ENCODE data around the gene GHRHR. TPM values are rescaled to one million over a fixed set of nuclear protein-coding genes. Genes with fewer than 3 reads are reported as not detected.

Gene GHRHR
- total RNA-seq, 1 experiment from 2014 or later: not detected

- DNase-seq: no peak
- Histone ChIP-seq H3K9ac (ENCODE audit: low read length) (no peak overlapping the region), H3K4me1 (ENCODE audit: low read length) (no peaks in the 10 kb centered on the region), H3K36me3 (ENCODE audit: insufficient read depth, low read length) (no peaks in the 10 kb centered on the region), H3K27me3 (ENCODE audit: low read length) (no peaks in the 10 kb centered on the region), H3K27ac (ENCODE audit: low read length) (no peak overlapping the region), H3K4me2 (ENCODE audit: low read depth, low read length, poor library complexity, severe bottlenecking) (no peak overlapping the region), H3K79me2 (ENCODE audit: low read length) (no peaks in the 10 kb centered on the region), H3K9me3 (ENCODE audit: low read length) (no peaks in the 10 kb centered on the region), H4K20me1 (ENCODE audit: insufficient read depth, low read depth, low read length) (no peaks in the 10 kb centered on the region), H3K4me3 (ENCODE audit: low read length) (no peak overlapping the region), H3K9me2 (replicated peaks; ENCODE audit: insufficient read depth, low read length) (no peaks in the 10 kb centered on the region), H2AFZ (ENCODE audit: low read length) (no peak overlapping the region)
Measured at GRCh38 chr7:30994206-30995100, 30.7 kb downstream of the GHRHR start.

DNA sequence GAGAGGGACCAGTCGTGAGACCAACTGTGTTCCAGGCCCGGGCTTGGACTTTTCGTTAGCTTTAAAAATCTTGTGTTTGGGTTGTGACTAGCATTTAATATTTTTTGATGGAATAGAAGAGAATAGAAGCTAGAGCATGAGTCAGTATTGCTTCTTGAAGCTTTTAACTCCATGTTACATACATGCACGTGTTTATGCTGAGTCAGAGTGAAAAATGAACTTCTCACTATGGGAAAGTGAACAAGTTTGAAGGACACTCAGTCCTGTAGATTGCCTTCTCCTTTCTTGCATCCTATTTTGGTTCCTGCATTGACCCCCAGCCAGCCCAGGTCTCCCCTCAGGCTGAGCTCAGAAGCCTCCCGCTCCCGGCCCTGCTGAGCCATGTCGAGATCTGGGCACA lies 31.8 kb downstream of the GHRHR start:
- Histone ChIP-seq H3K9ac (ENCODE audit: low read length) (no peak overlapping the region), H3K4me1 (ENCODE audit: low read length) (no peaks in the 10 kb centered on the region), H2AFZ (ENCODE audit: low read length) (no peak overlapping the region), H3K9me2 (replicated peaks; ENCODE audit: insufficient read depth, low read length) (no peaks in the 10 kb centered on the region), H4K20me1 (ENCODE audit: insufficient read depth, low read depth, low read length) (no peaks in the 10 kb centered on the region), H3K27ac (ENCODE audit: low read length) (no peak overlapping the region), H3K27me3 (ENCODE audit: low read length) (no peaks in the 10 kb centered on the region), H3K79me2 (ENCODE audit: low read length) (no peaks in the 10 kb centered on the region), H3K9me3 (ENCODE audit: low read length) (no peaks in the 10 kb centered on the region), H3K36me3 (ENCODE audit: insufficient read depth, low read length) (no peaks in the 10 kb centered on the region), H3K4me2 (ENCODE audit: low read depth, low read length, poor library complexity, severe bottlenecking) (no peak overlapping the region), H3K4me3 (ENCODE audit: low read length) (no peak overlapping the region)
- DNase-seq: no peak

- no peaks in the 10 kb centered on the region for H3K36me3 ChIP-seq (ENCODE audit: insufficient read depth, low read length)
- no peaks in the 10 kb centered on the region for H3K9me2 ChIP-seq (replicated peaks; ENCODE audit: insufficient read depth, low read length)
- no peak overlapping the region for H3K4me3 ChIP-seq (ENCODE audit: low read length)
- no peaks in the 10 kb centered on the region for H3K9me3 ChIP-seq (ENCODE audit: low read length)
- no peak overlapping the region for H3K4me2 ChIP-seq (ENCODE audit: low read depth, low read length, poor library complexity, severe bottlenecking)
- DNase-seq: no peak
- no peak overlapping the region for H2AFZ ChIP-seq (ENCODE audit: low read length)
- H3K9ac ChIP-seq (ENCODE audit: low read length): no peak overlapping the region
- H3K27me3 ChIP-seq (ENCODE audit: low read length): no peaks in the 10 kb centered on the region
- H3K79me2 ChIP-seq (ENCODE audit: low read length): no peaks in the 10 kb centered on the region
- no peaks in the 10 kb centered on the region for H3K4me1 ChIP-seq (ENCODE audit: low read length)
- H4K20me1 ChIP-seq (ENCODE audit: insufficient read depth, low read depth, low read length): no peaks in the 10 kb centered on the region
- H3K27ac ChIP-seq (ENCODE audit: low read length): no peak overlapping the region
Measured at GRCh38 chr7:30996256-30996655, 32.5 kb downstream of the GHRHR start.

DNA sequence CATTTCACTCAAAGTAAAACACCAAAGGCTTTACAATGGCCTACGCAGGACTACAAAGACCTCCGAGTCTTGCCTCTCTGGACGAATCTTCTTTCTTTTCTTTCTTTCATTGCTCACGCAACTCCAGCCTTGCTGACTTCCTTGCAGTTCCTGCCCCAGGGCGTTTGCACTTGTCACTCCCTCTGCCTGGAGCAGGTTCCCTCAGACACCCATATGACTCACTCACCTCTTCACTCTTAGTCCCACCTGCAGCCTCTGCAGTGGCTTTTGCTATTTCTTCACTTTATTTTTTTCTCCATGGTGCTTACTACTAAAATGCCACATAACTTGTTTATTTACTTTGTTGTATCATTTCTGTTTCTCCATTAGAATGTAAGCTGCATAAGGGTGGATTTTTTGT lies 33.1 kb downstream of the GHRHR start:
- no peak for DNase-seq

GRCh38 chr7:30997316-30997715 lies 33.6 kb downstream of the GHRHR start:
- H3K4me3 ChIP-seq (ENCODE audit: low read length): no peak overlapping the region
- H3K4me2 ChIP-seq (ENCODE audit: low read depth, low read length, poor library complexity, severe bottlenecking): no peak overlapping the region
- H3K79me2 ChIP-seq (ENCODE audit: low read length): no peaks in the 10 kb centered on the region
- H3K27ac ChIP-seq (ENCODE audit: low read length): no peak overlapping the region
- DNase-seq: no peak
- 0 out of 2 replicates have a peak, but pooled peaks cover 4% of the 10 kb centered on the region for H3K4me1 ChIP-seq (ENCODE audit: low read length)
- H3K27me3 ChIP-seq (ENCODE audit: low read length): no peaks in the 10 kb centered on the region
- no peaks in the 10 kb centered on the region for H4K20me1 ChIP-seq (ENCODE audit: insufficient read depth, low read depth, low read length)
- no peak overlapping the region for H2AFZ ChIP-seq (ENCODE audit: low read length)
- H3K9ac ChIP-seq (ENCODE audit: low read length): no peak overlapping the region
- H3K36me3 ChIP-seq (ENCODE audit: insufficient read depth, low read length): no peaks in the 10 kb centered on the region
- no peaks in the 10 kb centered on the region for H3K9me3 ChIP-seq (ENCODE audit: low read length)
- no peaks in the 10 kb centered on the region for H3K9me2 ChIP-seq (replicated peaks; ENCODE audit: insufficient read depth, low read length)

More for the DNA sequence above, 33.1 kb downstream of the GHRHR start:
- H3K9ac ChIP-seq (ENCODE audit: low read length): no peak overlapping the region
- H3K4me3 ChIP-seq (ENCODE audit: low read length): no peak overlapping the region
- H3K27ac ChIP-seq (ENCODE audit: low read length): no peak overlapping the region
- H3K27me3 ChIP-seq (ENCODE audit: low read length): no peaks in the 10 kb centered on the region
- H3K79me2 ChIP-seq (ENCODE audit: low read length): no peaks in the 10 kb centered on the region
- H3K9me2 ChIP-seq (replicated peaks; ENCODE audit: insufficient read depth, low read length): no peaks in the 10 kb centered on the region
- H3K4me2 ChIP-seq (ENCODE audit: low read depth, low read length, poor library complexity, severe bottlenecking): no peak overlapping the region
- no peaks in the 10 kb centered on the region for H3K36me3 ChIP-seq (ENCODE audit: insufficient read depth, low read length)
- H3K9me3 ChIP-seq (ENCODE audit: low read length): no peaks in the 10 kb centered on the region
- H4K20me1 ChIP-seq (ENCODE audit: insufficient read depth, low read depth, low read length): no peaks in the 10 kb centered on the region
- H3K4me1 ChIP-seq (ENCODE audit: low read length): no peaks in the 10 kb centered on the region
- H2AFZ ChIP-seq (ENCODE audit: low read length): no peak overlapping the region

DNA sequence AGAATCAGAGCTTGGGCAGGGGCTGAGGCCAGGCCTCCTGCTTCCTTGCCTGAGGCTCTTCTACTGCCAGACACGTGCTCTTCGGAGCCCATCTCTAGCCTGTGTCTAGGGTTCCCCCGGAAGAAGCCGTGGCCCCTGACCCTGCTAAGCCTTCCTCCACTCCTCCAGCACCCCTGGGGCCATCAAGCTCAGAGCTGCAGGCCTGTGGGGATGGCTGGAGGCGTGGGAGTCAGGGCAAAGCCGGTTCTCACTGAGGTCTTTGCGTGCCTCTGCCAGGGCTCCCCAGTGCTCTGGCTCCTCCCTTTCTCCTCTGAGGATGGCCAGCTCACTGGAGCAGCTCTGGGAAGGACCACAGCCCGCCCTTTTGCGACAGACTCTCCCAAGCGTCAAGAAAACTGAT lies 34.4 kb downstream of the GHRHR start:
- H3K4me3 ChIP-seq (ENCODE audit: low read length): no peak overlapping the region
- no peaks in the 10 kb centered on the region for H3K36me3 ChIP-seq (ENCODE audit: insufficient read depth, low read length)
- H3K9me2 ChIP-seq (replicated peaks; ENCODE audit: insufficient read depth, low read length): no peaks in the 10 kb centered on the region
- 0 out of 2 replicates have a peak, but pooled peaks cover 4% of the 10 kb centered on the region for H3K4me1 ChIP-seq (ENCODE audit: low read length)
- H3K27me3 ChIP-seq (ENCODE audit: low read length): no peaks in the 10 kb centered on the region
- no peaks in the 10 kb centered on the region for H3K79me2 ChIP-seq (ENCODE audit: low read length)
- H3K9me3 ChIP-seq (ENCODE audit: low read length): no peaks in the 10 kb centered on the region
- H3K4me2 ChIP-seq (ENCODE audit: low read depth, low read length, poor library complexity, severe bottlenecking): no peak overlapping the region
- DNase-seq: no peak
- no peak overlapping the region for H2AFZ ChIP-seq (ENCODE audit: low read length)
- no peak overlapping the region for H3K9ac ChIP-seq (ENCODE audit: low read length)
- no peak overlapping the region for H3K27ac ChIP-seq (ENCODE audit: low read length)
- no peaks in the 10 kb centered on the region for H4K20me1 ChIP-seq (ENCODE audit: insufficient read depth, low read depth, low read length)

- H3K9me2 ChIP-seq (replicated peaks; ENCODE audit: insufficient read depth, low read length): no peaks in the 10 kb centered on the region
- H3K79me2 ChIP-seq (ENCODE audit: low read length): no peaks in the 10 kb centered on the region
- H3K4me1 ChIP-seq (ENCODE audit: low read length): 0 out of 2 replicates have a peak, but pooled peaks cover 4% of the 10 kb centered on the region
- H3K27ac ChIP-seq (ENCODE audit: low read length): no peak overlapping the region
- H3K4me3 ChIP-seq (ENCODE audit: low read length): no peak overlapping the region
- no peak for DNase-seq
- H3K36me3 ChIP-seq (ENCODE audit: insufficient read depth, low read length): no peaks in the 10 kb centered on the region
- H3K9ac ChIP-seq (ENCODE audit: low read length): no peak overlapping the region
- H3K27me3 ChIP-seq (ENCODE audit: low read length): no peaks in the 10 kb centered on the region
- no peak overlapping the region for H3K4me2 ChIP-seq (ENCODE audit: low read depth, low read length, poor library complexity, severe bottlenecking)
- no peaks in the 10 kb centered on the region for H3K9me3 ChIP-seq (ENCODE audit: low read length)
- H4K20me1 ChIP-seq (ENCODE audit: insufficient read depth, low read depth, low read length): no peaks in the 10 kb centered on the region
- no peak overlapping the region for H2AFZ ChIP-seq (ENCODE audit: low read length)
Measured at GRCh38 chr7:31000161-31000693, 36.5 kb downstream of the GHRHR start.

DNA sequence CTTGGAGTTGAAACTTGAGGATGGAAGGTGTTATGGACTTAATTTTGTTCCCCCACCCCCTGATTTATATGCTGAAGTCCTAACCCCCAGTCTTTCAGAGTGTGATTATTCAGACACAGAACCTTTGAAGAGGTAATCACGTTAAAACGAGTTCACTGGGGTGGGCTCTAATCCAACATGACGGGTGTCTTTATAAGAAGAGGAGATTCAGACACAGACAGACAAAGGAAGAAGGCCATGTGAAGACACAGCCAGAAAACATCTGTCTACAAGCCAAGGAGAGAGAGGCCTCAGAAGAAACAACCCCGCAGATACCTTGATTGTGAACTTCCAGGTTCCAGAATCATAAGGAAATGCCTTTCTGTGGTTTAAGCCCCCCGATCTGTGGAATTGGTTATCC lies 37.0 kb downstream of the GHRHR start:
- no peaks in the 10 kb centered on the region for H3K79me2 ChIP-seq (ENCODE audit: low read length)
- DNase-seq: no peak
- no peaks in the 10 kb centered on the region for H3K9me2 ChIP-seq (replicated peaks; ENCODE audit: insufficient read depth, low read length)
- H3K27ac ChIP-seq (ENCODE audit: low read length): no peak overlapping the region
- no peak overlapping the region for H3K4me2 ChIP-seq (ENCODE audit: low read depth, low read length, poor library complexity, severe bottlenecking)
- no peaks in the 10 kb centered on the region for H3K36me3 ChIP-seq (ENCODE audit: insufficient read depth, low read length)
- H2AFZ ChIP-seq (ENCODE audit: low read length): no peak overlapping the region
- H3K27me3 ChIP-seq (ENCODE audit: low read length): no peaks in the 10 kb centered on the region
- H3K9me3 ChIP-seq (ENCODE audit: low read length): no peaks in the 10 kb centered on the region
- no peaks in the 10 kb centered on the region for H4K20me1 ChIP-seq (ENCODE audit: insufficient read depth, low read depth, low read length)
- 0 out of 2 replicates have a peak, but pooled peaks cover 4% of the 10 kb centered on the region for H3K4me1 ChIP-seq (ENCODE audit: low read length)
- H3K9ac ChIP-seq (ENCODE audit: low read length): no peak overlapping the region
- no peak overlapping the region for H3K4me3 ChIP-seq (ENCODE audit: low read length)
